Upper lobe of left lung (tissue), 6 donors: ENCODE measurements around the gene CDS2. TPM values are rescaled to one million over a fixed set of nuclear protein-coding genes. Genes with fewer than 3 reads are reported as not detected.

Experiments used
- ATAC-seq, 2 donors: fragments of 200-7000 bp; cut with Tn5 transposase; one replicate each; pipeline ENCODE4 v1.9.1; 2022; ENCODE audit warnings: mild to moderate bottlenecking in 2 of 2, moderate library complexity in 2 of 2; ENCODE audit not compliant: low FRiP score in 2 of 2
- DNase-seq, 2 donors: peaks; one replicate each; pipeline ENCODE4 v3.0.0-alpha.2; 2019 to 2020
- H3K27ac ChIP-seq, 4 donors: fragments of 200-600 bp; sonication (generic); one replicate each; pipeline ENCODE4 v1.5.1; 2016 to 2019
- H3K27me3 ChIP-seq, 4 donors: fragments of 200-600 bp; sonication (generic); one replicate each; pipeline ENCODE4 v1.5.1; 2017 to 2019
- H3K36me3 ChIP-seq, 4 donors: fragments of 200-600 bp; sonication (generic); one replicate each; pipeline ENCODE4 v1.5.1; 2016 to 2019
- H3K4me1 ChIP-seq, 4 donors: fragments of 200-600 bp; sonication (generic); one replicate each; pipeline ENCODE4 v1.5.1; 2018 to 2019
- H3K4me3 ChIP-seq, 4 donors: fragments of 200-600 bp; sonication (generic); one replicate each; pipeline ENCODE4 v1.5.1; 2017 to 2019; ENCODE audit warnings: mild to moderate bottlenecking in 2 of 4, moderate library complexity in 1 of 4
- H3K9me3 ChIP-seq, 4 donors: fragments of 200-600 bp; sonication (generic); one replicate each; pipeline ENCODE4 v1.5.1; 2018 to 2019
- CTCF ChIP-seq, 6 experiments: fragments of 450-650 bp in 4 of 6; fragments of 200-600 bp in 2 of 6; sonication (generic) in 2 of 6; IDR thresholded peaks; one replicate each; pipeline ENCODE4 v1.5.1; 2016 to 2019; ENCODE audit warnings: antibody characterized with exemption in 6 of 6
- EP300 ChIP-seq, 4 donors: sonication (generic); formaldehyde crosslinking; IDR thresholded peaks; one replicate each; pipeline ENCODE4 v1.5.1; 2017; ENCODE audit warnings: antibody characterized with exemption in 4 of 4, control low read depth in 2 of 4
- POLR2A ChIP-seq, 4 donors: fragments of 450-650 bp; IDR thresholded peaks; one replicate each; pipeline ENCODE4 v1.5.1; 2016 to 2017; ENCODE audit warnings: antibody characterized with exemption in 4 of 4, mild to moderate bottlenecking in 2 of 4
- POLR2AphosphoS5 ChIP-seq, 2 donors: sonication (generic); formaldehyde crosslinking; IDR thresholded peaks; one replicate each; pipeline ENCODE4 v1.5.1; 2017; ENCODE audit warnings: antibody characterized with exemption in 2 of 2
- WGBS, 2 donors: methylation state at CpG; one replicate each; pipeline ENCODE4 v1.1.5; 2017 to 2018; 5-methylcytosine and 5-hydroxymethylcytosine counted together
- total RNA-seq, 6 donors: library from RNA; depleted of rRNA in 4 of 6; stranded (reverse); fragments of >200 nt in 4 of 6; gene quantifications; one replicate each; pipeline versions ENCODE4 v1.1.0 to v1.2.1, GENCODE V29; 2016 to 2021
- donor health status: DM: no; HTN: no; CAD: no; lungs with moderate emphysema.
- donor health status: DM: no; HTN: yes; CAD: no; lungs with severe emphysema.

CDS2 gene
- total RNA-seq, 6 donors from 2014 or later: 26.2 to 64.0 (median 40.6) TPM

- 54 to 68% methylated on average over 4 of the region's 4 CpGs for WGBS, 2 donors
- ATAC-seq (no peak), DNase-seq (no peak)
- no peaks in the 10 kb centered on the region for H3K9me3 ChIP-seq
- peaks cover 0 to 46% (median 24%) of the 10 kb centered on the region in 4 donors for H3K36me3 ChIP-seq
- no peaks in the 10 kb centered on the region for H3K27me3 ChIP-seq
- H3K27ac ChIP-seq: peak overlapping the region in 1 of 4 donors; percentile 15
- H3K4me3 ChIP-seq: no peak overlapping the region
- TF ChIP-seq POLR2AphosphoS5 (IDR thresholded peaks at IDR 0.05) (no peak), EP300 (IDR thresholded peaks at IDR 0.05) (no peak), CTCF (IDR thresholded peaks at IDR 0.05) (no peak)
- peaks cover 33 to 55% (median 43%) of the 10 kb centered on the region in 4 donors for H3K4me1 ChIP-seq
Measured at GRCh38 chr20:5173751-5174150, 46.9 kb downstream of the CDS2 start.

GRCh38 chr20:5177071-5177470, 50.3 kb downstream of the CDS2 start:
- DNase-seq (no peak), ATAC-seq (no peak)
- Histone ChIP-seq H3K4me1 (peaks cover 2 to 22% (median 14%) of the 10 kb centered on the region in 4 donors), H3K36me3 (peaks cover 0 to 71% (median 38%) of the 10 kb centered on the region in 4 donors), H3K27ac (no peak overlapping the region), H3K27me3 (no peaks in the 10 kb centered on the region), H3K9me3 (no peaks in the 10 kb centered on the region), H3K4me3 (no peak overlapping the region)
- WGBS, 2 donors: 87 to 93% methylated on average over 6 of the region's 6 CpGs
- TF ChIP-seq CTCF (IDR thresholded peaks at IDR 0.05) (no peak), POLR2A (IDR thresholded peaks at IDR 0.05) (no peak), POLR2AphosphoS5 (IDR thresholded peaks at IDR 0.05) (no peak), EP300 (IDR thresholded peaks at IDR 0.05) (no peak)

GRCh38 chr20:5178046-5178445, 51.2 kb downstream of the CDS2 start:
- H3K27ac ChIP-seq: no peak overlapping the region

GRCh38 chr20:5180421-5180820, 53.6 kb downstream of the CDS2 start:
- no peaks in the 10 kb centered on the region for H3K27me3 ChIP-seq
- WGBS, 2 donors: 83 to 95% methylated on average over 1 of the region's 1 CpG
- DNase-seq (no peak), ATAC-seq (no peak)
- H3K9me3 ChIP-seq: no peaks in the 10 kb centered on the region
- H3K4me3 ChIP-seq: no peak overlapping the region
- peaks cover 0 to 4% (median 0%) of the 10 kb centered on the region in 4 donors for H3K4me1 ChIP-seq
- H3K27ac ChIP-seq: no peak overlapping the region
- H3K36me3 ChIP-seq: peaks cover 3 to 75% (median 47%) of the 10 kb centered on the region in 4 donors
- TF ChIP-seq POLR2AphosphoS5 (IDR thresholded peaks at IDR 0.05) (no peak), POLR2A (IDR thresholded peaks at IDR 0.05) (no peak), CTCF (IDR thresholded peaks at IDR 0.05) (no peak), EP300 (IDR thresholded peaks at IDR 0.05) (no peak)

More at GRCh38 chr20:5178046-5178445, 51.2 kb downstream of the CDS2 start:
- DNase-seq (no peak), ATAC-seq (no peak)
- no peaks in the 10 kb centered on the region for H3K27me3 ChIP-seq
- peaks cover 4 to 12% (median 8%) of the 10 kb centered on the region in 4 donors for H3K4me1 ChIP-seq
- 86 to 89% methylated on average over 3 of the region's 3 CpGs for WGBS, 2 donors
- H3K9me3 ChIP-seq: no peaks in the 10 kb centered on the region
- peaks cover under 1 to 80% (median 45%) of the 10 kb centered on the region in 4 donors for H3K36me3 ChIP-seq
- TF ChIP-seq EP300 (IDR thresholded peaks at IDR 0.05): no peak
- no peak for TF ChIP-seq POLR2A (IDR thresholded peaks at IDR 0.05)
- H3K4me3 ChIP-seq: no peak overlapping the region

GRCh38 chr20:5180933-5181332, 54.1 kb downstream of the CDS2 start:
- Histone ChIP-seq H3K4me1 (peaks cover 0 to 4% (median 0%) of the 10 kb centered on the region in 4 donors), H3K27me3 (no peaks in the 10 kb centered on the region), H3K9me3 (no peaks in the 10 kb centered on the region), H3K36me3 (peaks cover 3 to 76% (median 49%) of the 10 kb centered on the region in 4 donors), H3K4me3 (no peak overlapping the region), H3K27ac (peak overlapping the region in 1 of 4 donors; percentile 7)
- DNase-seq (no peak), ATAC-seq (no peak)
- TF ChIP-seq POLR2AphosphoS5 (IDR thresholded peaks at IDR 0.05) (no peak), EP300 (IDR thresholded peaks at IDR 0.05) (no peak), POLR2A (IDR thresholded peaks at IDR 0.05) (no peak), CTCF (IDR thresholded peaks at IDR 0.05) (no peak)
- WGBS, 2 donors: 78 to 89% methylated on average over 3 of the region's 3 CpGs
